Eye (tissue), 1 donor: Measurements from ENCODE around the gene SLC4A7.
"Not testable (repeated sequence)": the region's sequence is repeated elsewhere in the genome, so short reads cannot be mapped to it uniquely, and the experiment has no call there.

ENCODE experiments used
- DNase-seq: peaks from one replicate; pipeline ENCODE4 v3.0.0-alpha.2; 2015

The SLC4A7 gene

GRCh38 chr3:27486336-27486735 is 2.2 kb upstream of the SLC4A7 start:
- DNase-seq: no peak

- DNase-seq: peak; percentile 85
Observed at GRCh38 chr3:27485866-27486265, 1.7 kb upstream of the SLC4A7 start.

- peak; percentile 89 for DNase-seq
Observed at GRCh38 chr3:27483117-27484014, 818 bp downstream of the SLC4A7 start.

- no peak for DNase-seq
Observed at GRCh38 chr3:27479806-27480543, 4.2 kb downstream of the SLC4A7 start.

GRCh38 chr3:27471923-27472550 is 12.1 kb downstream of the SLC4A7 start:
- DNase-seq: no peak

GRCh38 chr3:27468283-27468886 is 15.8 kb downstream of the SLC4A7 start:
- DNase-seq: no peak

GRCh38 chr3:27467545-27467944 is 16.6 kb downstream of the SLC4A7 start:
- peak; percentile 46 for DNase-seq

GRCh38 chr3:27464646-27465045 is 19.5 kb downstream of the SLC4A7 start:
- no peak for DNase-seq

- DNase-seq: no peak
Observed at GRCh38 chr3:27462228-27462627, 22.0 kb downstream of the SLC4A7 start.

GRCh38 chr3:27458929-27459328 is 25.3 kb downstream of the SLC4A7 start:
- DNase-seq: no peak

GRCh38 chr3:27456554-27456953 is 27.6 kb downstream of the SLC4A7 start:
- DNase-seq: no peak

- no peak for DNase-seq
Observed at GRCh38 chr3:27454914-27455313, 29.3 kb downstream of the SLC4A7 start.

GRCh38 chr3:27454461-27454860 is 29.7 kb downstream of the SLC4A7 start:
- no peak for DNase-seq

GRCh38 chr3:27452368-27453090 is 31.7 kb downstream of the SLC4A7 start:
- no peak for DNase-seq

GRCh38 chr3:27451842-27452241 is 32.3 kb downstream of the SLC4A7 start:
- DNase-seq: no peak

- DNase-seq: no peak
Observed at GRCh38 chr3:27451251-27451650, 32.9 kb downstream of the SLC4A7 start.

- DNase-seq: no peak
Observed at GRCh38 chr3:27449530-27450150, 34.5 kb downstream of the SLC4A7 start.

- DNase-seq: not testable (repeated sequence)
Observed at GRCh38 chr3:27442995-27443394, 41.2 kb downstream of the SLC4A7 start.

GRCh38 chr3:27438352-27438751 is 45.8 kb downstream of the SLC4A7 start:
- not testable (repeated sequence) for DNase-seq

- peak; percentile 32 for DNase-seq
Observed at GRCh38 chr3:27431116-27431515, 53.1 kb downstream of the SLC4A7 start.

GRCh38 chr3:27429909-27430308 is 54.3 kb downstream of the SLC4A7 start:
- DNase-seq: no peak

GRCh38 chr3:27428446-27428845 is 55.7 kb downstream of the SLC4A7 start:
- no peak for DNase-seq
